Esophagus muscularis mucosa (tissue), 3 donors: ENCODE measurements around the gene TENM4.

ENCODE experiments used
- POLR2A ChIP-seq: fragments of 450-650 bp; IDR thresholded peaks from one replicate; pipeline ENCODE4 v1.6.1; 2017; ENCODE audit warnings: antibody characterized with exemption, moderate library complexity, mild to moderate bottlenecking, low read depth
- POLR2AphosphoS5 ChIP-seq, 2 donors: sonication (generic); formaldehyde crosslinking; IDR thresholded peaks; one replicate each; pipeline ENCODE4 v1.6.1; 2017; ENCODE audit warnings: antibody characterized with exemption in 2 of 2
- TF ChIP-seq, protein P1 (sequence below), 3 experiments: fragments of 200-600 bp in 2 of 3; fragments of 450-650 bp in 1 of 3; sonication (generic) in 2 of 3; IDR thresholded peaks; one replicate each; pipeline ENCODE4 v1.5.1; 2017 to 2019; ENCODE audit warnings: antibody characterized with exemption in 3 of 3, mild to moderate bottlenecking in 2 of 3, moderate library complexity in 1 of 3

DNA sequence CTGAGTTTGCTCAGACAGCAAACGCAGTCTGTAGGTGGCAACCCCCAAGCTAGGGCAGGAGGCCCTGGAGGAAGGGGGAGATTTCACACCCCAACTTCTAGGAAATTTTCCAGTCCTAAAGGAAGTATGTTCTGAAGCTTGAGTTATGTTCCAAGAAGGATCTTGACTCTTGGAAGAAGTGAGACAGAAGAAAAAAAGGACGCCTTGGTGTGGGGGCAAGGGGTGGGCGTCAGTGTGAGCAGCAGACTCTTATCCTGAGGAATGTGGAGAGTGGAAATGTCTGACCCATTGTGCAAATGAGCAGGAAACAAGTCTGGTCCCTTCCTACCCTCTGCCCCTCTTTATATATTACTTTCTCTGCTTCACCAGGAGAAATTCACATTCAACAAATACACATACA lies 497.7 kb downstream of the TENM4 start:
- no peak for TF ChIP-seq POLR2A
- TF ChIP-seq, protein P1, sequence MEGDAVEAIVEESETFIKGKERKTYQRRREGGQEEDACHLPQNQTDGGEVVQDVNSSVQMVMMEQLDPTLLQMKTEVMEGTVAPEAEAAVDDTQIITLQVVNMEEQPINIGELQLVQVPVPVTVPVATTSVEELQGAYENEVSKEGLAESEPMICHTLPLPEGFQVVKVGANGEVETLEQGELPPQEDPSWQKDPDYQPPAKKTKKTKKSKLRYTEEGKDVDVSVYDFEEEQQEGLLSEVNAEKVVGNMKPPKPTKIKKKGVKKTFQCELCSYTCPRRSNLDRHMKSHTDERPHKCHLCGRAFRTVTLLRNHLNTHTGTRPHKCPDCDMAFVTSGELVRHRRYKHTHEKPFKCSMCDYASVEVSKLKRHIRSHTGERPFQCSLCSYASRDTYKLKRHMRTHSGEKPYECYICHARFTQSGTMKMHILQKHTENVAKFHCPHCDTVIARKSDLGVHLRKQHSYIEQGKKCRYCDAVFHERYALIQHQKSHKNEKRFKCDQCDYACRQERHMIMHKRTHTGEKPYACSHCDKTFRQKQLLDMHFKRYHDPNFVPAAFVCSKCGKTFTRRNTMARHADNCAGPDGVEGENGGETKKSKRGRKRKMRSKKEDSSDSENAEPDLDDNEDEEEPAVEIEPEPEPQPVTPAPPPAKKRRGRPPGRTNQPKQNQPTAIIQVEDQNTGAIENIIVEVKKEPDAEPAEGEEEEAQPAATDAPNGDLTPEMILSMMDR (IDR thresholded peaks at IDR 0.05), result no peak
- no peak for TF ChIP-seq POLR2AphosphoS5 (IDR thresholded peaks at IDR 0.05)
